ENCODE results near the gene RALGAPB.
"Not testable (repeated sequence)": the region's sequence is repeated elsewhere in the genome, so short reads cannot be mapped to it uniquely, and the experiment has no call there.

The RALGAPB gene

GRCh38 chr20:38573413-38573812 is 100.8 kb downstream of the RALGAPB start:
- Histone ChIP-seq H3K27ac (no peak overlapping the region), H3K4me3 (no peak overlapping the region)

GRCh38 chr20:38579219-38579910 is 106.7 kb downstream of the RALGAPB start:
- H3K27ac ChIP-seq = no peak overlapping the region
- no peak overlapping the region for H3K4me3 ChIP-seq

GRCh38 chr20:38579921-38580320 is 107.3 kb downstream of the RALGAPB start:
- H3K4me3 ChIP-seq = no peak overlapping the region

GRCh38 chr20:38581013-38581412 is 108.4 kb downstream of the RALGAPB start, which contains the start of gene ADIG:
Gene ADIG (plus strand): TSS chr20:38581197. CDS start chr20:38581251, 54 bp downstream.
- Histone ChIP-seq H3K4me3 (no peak within 1 kb of the TSS), H3K27ac (no peak within 1 kb of the TSS)

More at GRCh38 chr20:38579921-38580320, 107.3 kb downstream of the RALGAPB start:
- H3K27ac ChIP-seq = no peak overlapping the region

GRCh38 chr20:38581830-38582358 is 109.3 kb downstream of the RALGAPB start:
- Histone ChIP-seq H3K27ac (no peak overlapping the region), H3K4me3 (no peak overlapping the region)

- H3K4me3 ChIP-seq = no peak overlapping the region
- H3K27ac ChIP-seq = no peak overlapping the region
Observed at GRCh38 chr20:38583306-38583705, 110.7 kb downstream of the RALGAPB start.

- H3K27ac ChIP-seq = no peak overlapping the region
- H3K4me3 ChIP-seq = no peak overlapping the region
Observed at GRCh38 chr20:38584099-38584763, 111.6 kb downstream of the RALGAPB start.

GRCh38 chr20:38585404-38586180 is 112.9 kb downstream of the RALGAPB start:
- no peak overlapping the region for H3K4me3 ChIP-seq
- no peak overlapping the region for H3K27ac ChIP-seq

- Histone ChIP-seq H3K4me3 (no peak overlapping the region), H3K27ac (no peak overlapping the region)
Observed at GRCh38 chr20:38586181-38586525, 113.5 kb downstream of the RALGAPB start.

- H3K4me3 ChIP-seq = no peak overlapping the region
Observed at GRCh38 chr20:38588303-38588702, 115.7 kb downstream of the RALGAPB start.

GRCh38 chr20:38589351-38589750 is 116.7 kb downstream of the RALGAPB start:
- no peak overlapping the region for H3K27ac ChIP-seq

More at GRCh38 chr20:38588303-38588702, 115.7 kb downstream of the RALGAPB start:
- no peak overlapping the region for H3K27ac ChIP-seq

GRCh38 chr20:38589967-38590675 is 117.5 kb downstream of the RALGAPB start:
- H3K27ac ChIP-seq = no peak overlapping the region

More at GRCh38 chr20:38589351-38589750, 116.7 kb downstream of the RALGAPB start:
- no peak overlapping the region for H3K4me3 ChIP-seq

GRCh38 chr20:38590676-38591473 is 118.2 kb downstream of the RALGAPB start:
- Histone ChIP-seq H3K27ac (no peak overlapping the region), H3K4me3 (no peak overlapping the region)

More at GRCh38 chr20:38589967-38590675, 117.5 kb downstream of the RALGAPB start:
- no peak overlapping the region for H3K4me3 ChIP-seq

- Histone ChIP-seq H3K4me3 (no peak overlapping the region), H3K27ac (no peak overlapping the region)
Observed at GRCh38 chr20:38591474-38592410, 119.1 kb downstream of the RALGAPB start.

- not testable (repeated sequence) for H3K4me3 ChIP-seq, H3K27ac ChIP-seq
Observed at GRCh38 chr20:38592411-38592790, 119.8 kb downstream of the RALGAPB start.

GRCh38 chr20:38594281-38594680 is 121.6 kb downstream of the RALGAPB start:
- not testable (repeated sequence) for H3K27ac ChIP-seq, H3K4me3 ChIP-seq

- H3K27ac ChIP-seq, H3K4me3 ChIP-seq: not testable (repeated sequence)
Observed at GRCh38 chr20:38595886-38596285, 123.2 kb downstream of the RALGAPB start.

GRCh38 chr20:38599410-38599882 is 126.8 kb downstream of the RALGAPB start:
- Histone ChIP-seq H3K27ac (no peak overlapping the region), H3K4me3 (no peak overlapping the region)
